Thyroid gland (tissue), 4 donors: ENCODE measurements around the gene MTA3.

Experiments used
- CTCF ChIP-seq, 6 experiments: fragments of 200-600 bp in 3 of 6; fragments of 450-650 bp in 3 of 6; sonication (generic) in 3 of 6; IDR thresholded peaks; one replicate each; pipeline ENCODE4 v1.5.1; 2016 to 2019; ENCODE audit warnings: antibody characterized with exemption in 6 of 6, mild to moderate bottlenecking in 2 of 6, inconsistent platforms in 1 of 6, moderate library complexity in 1 of 6
- POLR2A ChIP-seq, 2 donors: fragments of 450-650 bp; IDR thresholded peaks; one replicate each; pipeline ENCODE4 v1.6.1; 2017; ENCODE audit warnings: antibody characterized with exemption in 2 of 2, mild to moderate bottlenecking in 2 of 2, moderate library complexity in 1 of 2

- TF ChIP-seq CTCF (IDR thresholded peaks at IDR 0.05) = no peak
- no peak for TF ChIP-seq POLR2A (IDR thresholded peaks at IDR 0.05)
These were observed 209.7 kb downstream of the MTA3 start for GRCh38 chr2:42777883-42778805.
